Duodenal mucosa (tissue), 2 donors: ENCODE results near the gene GSTM2.
A peak's percentile ranks its signal among the peaks of the same experiment; 100 is the strongest.

ENCODE experiments used
- H3K27ac ChIP-seq: one replicate; pipeline ENCODE4 v1.7.0; 2013; ENCODE audit warnings: low read depth, low read length
- H3K27me3 ChIP-seq, 2 donors: one replicate each; pipeline ENCODE4 v1.7.0; 2013; ENCODE audit warnings: low read length in 2 of 2, control low read depth in 1 of 2; ENCODE audit not compliant: insufficient read depth in 2 of 2, control insufficient read depth in 1 of 2
- H3K36me3 ChIP-seq, 2 donors: one replicate each; pipeline ENCODE4 v1.7.0; 2013; ENCODE audit warnings: low read length in 2 of 2, control low read depth in 1 of 2; ENCODE audit not compliant: insufficient read depth in 2 of 2, control insufficient read depth in 1 of 2
- H3K4me1 ChIP-seq, 2 donors: one replicate each; pipeline ENCODE4 v1.7.0; 2013; ENCODE audit warnings: low read length in 2 of 2, control low read depth in 1 of 2; ENCODE audit not compliant: insufficient read depth in 2 of 2, control insufficient read depth in 1 of 2
- H3K4me3 ChIP-seq, 2 donors: one replicate each; pipeline ENCODE4 v1.7.0; 2013; ENCODE audit warnings: low read length in 2 of 2, low read depth in 1 of 2
- H3K9ac ChIP-seq, 2 donors: one replicate each; pipeline ENCODE4 v1.7.0; 2013; ENCODE audit warnings: low read length in 2 of 2, low read depth in 1 of 2
- H3K9me3 ChIP-seq, 2 donors: one replicate each; pipeline ENCODE4 v1.7.0; 2013; ENCODE audit warnings: low read length in 2 of 2, control low read depth in 1 of 2; ENCODE audit not compliant: control insufficient read depth in 1 of 2

Gene GSTM2

GRCh38 chr1:109623601-109624161 is 44.2 kb upstream of the GSTM2 start:
- Histone ChIP-seq H3K27me3 (no peaks in the 10 kb centered on the region), H3K4me1 (peaks cover 37 to 44% of the 10 kb centered on the region in 2 donors), H3K9ac (peak overlapping the region in 1 of 2 donors; percentile 20), H3K4me3 (no peak overlapping the region), H3K36me3 (peaks cover 18 to 35% of the 10 kb centered on the region in 2 donors), H3K27ac (no peak overlapping the region), H3K9me3 (no peaks in the 10 kb centered on the region)

DNA sequence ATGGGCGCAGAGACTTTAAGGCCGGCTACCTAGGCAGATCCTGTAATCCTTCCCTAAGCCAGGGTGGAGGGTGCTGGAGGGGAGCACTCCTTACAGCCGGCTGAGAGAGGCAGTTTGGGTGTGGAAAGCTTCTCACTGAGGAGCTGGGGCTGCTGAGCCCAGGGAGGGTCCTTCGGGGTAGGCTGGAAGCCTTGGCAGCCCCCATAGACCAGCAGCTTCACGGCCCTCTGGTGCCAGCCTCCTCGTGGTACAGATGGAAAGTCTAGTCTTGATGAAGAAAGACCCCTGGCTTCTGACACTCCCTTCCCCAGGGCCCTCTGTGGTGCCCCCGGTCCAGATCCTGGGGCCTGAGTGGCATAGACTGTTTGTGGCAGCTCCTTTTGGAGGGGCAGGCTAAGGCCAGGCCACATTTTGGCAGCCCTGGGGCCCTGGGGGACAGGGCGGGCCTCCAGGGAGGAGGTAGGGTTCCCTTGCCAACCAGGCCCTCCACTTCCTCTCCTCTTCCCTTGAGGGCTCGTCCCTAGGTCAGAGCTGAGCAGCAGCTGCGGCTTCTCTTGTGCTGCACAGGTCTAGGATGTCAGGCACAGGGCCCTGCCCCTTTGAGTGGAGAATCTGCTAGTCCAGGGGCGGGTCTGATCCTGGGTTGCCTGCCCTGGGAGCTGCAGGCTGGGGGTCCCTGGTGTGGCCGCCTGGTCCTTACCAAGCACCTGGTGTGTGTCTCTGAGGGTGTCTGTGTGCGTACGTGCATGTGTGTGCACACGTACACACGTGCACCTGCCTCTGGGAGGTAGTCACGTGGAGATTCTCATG is 43.5 kb upstream of the GSTM2 start:
- H3K9ac ChIP-seq: no peak overlapping the region
- H3K4me3 ChIP-seq: no peak overlapping the region
- peaks cover 30 to 39% of the 10 kb centered on the region in 2 donors for H3K4me1 ChIP-seq

DNA sequence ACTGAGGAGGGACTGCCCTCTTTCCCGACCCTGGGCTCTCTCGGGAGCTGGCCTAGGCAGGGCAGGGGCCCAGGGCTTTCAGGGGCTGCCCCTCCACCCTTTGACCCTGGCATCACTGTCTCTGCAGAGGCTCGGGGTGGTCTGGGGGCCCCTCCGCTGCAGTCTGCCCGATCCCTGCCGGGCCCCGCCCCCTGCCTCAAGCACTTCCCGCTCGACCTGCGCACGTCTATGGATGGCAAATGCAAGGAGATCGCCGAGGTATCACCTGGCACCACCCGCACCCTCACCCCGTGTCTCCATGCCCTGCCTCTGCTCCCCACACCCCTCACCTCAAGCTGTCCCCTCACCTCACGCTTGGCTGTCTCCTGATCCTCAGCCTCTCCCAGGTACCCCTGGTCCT is 42.7 kb upstream of the GSTM2 start:
- Histone ChIP-seq H3K9me3 (no peaks in the 10 kb centered on the region), H3K9ac (no peak overlapping the region), H3K27me3 (no peaks in the 10 kb centered on the region), H3K36me3 (peaks cover 24 to 50% of the 10 kb centered on the region in 2 donors), H3K27ac (no peak overlapping the region), H3K4me3 (no peak overlapping the region), H3K4me1 (peaks cover 28 to 37% of the 10 kb centered on the region in 2 donors)

More for the DNA sequence above, 43.5 kb upstream of the GSTM2 start:
- Histone ChIP-seq H3K27ac (no peak overlapping the region), H3K36me3 (peaks cover 19 to 42% of the 10 kb centered on the region in 2 donors), H3K27me3 (no peaks in the 10 kb centered on the region), H3K9me3 (no peaks in the 10 kb centered on the region)

GRCh38 chr1:109625601-109626560 is 42.0 kb upstream of the GSTM2 start:
- Histone ChIP-seq H3K36me3 (peaks cover 27 to 55% of the 10 kb centered on the region in 2 donors), H3K27me3 (no peaks in the 10 kb centered on the region), H3K9me3 (no peaks in the 10 kb centered on the region), H3K4me3 (no peak overlapping the region), H3K27ac (no peak overlapping the region), H3K9ac (no peak overlapping the region), H3K4me1 (peaks cover 28 to 37% of the 10 kb centered on the region in 2 donors)

GRCh38 chr1:109626682-109627408 is 41.0 kb upstream of the GSTM2 start:
- H3K27ac ChIP-seq: no peak overlapping the region
- peaks cover 37 to 64% of the 10 kb centered on the region in 2 donors for H3K36me3 ChIP-seq
- no peak overlapping the region for H3K4me3 ChIP-seq

GRCh38 chr1:109627692-109628399 is 40.0 kb upstream of the GSTM2 start:
- no peak overlapping the region for H3K9ac ChIP-seq
- H3K36me3 ChIP-seq: peaks cover 40 to 67% of the 10 kb centered on the region in 2 donors
- H3K27ac ChIP-seq: no peak overlapping the region
- H3K27me3 ChIP-seq: no peaks in the 10 kb centered on the region
- H3K9me3 ChIP-seq: no peaks in the 10 kb centered on the region
- no peak overlapping the region for H3K4me3 ChIP-seq
- H3K4me1 ChIP-seq: peaks cover 22 to 26% of the 10 kb centered on the region in 2 donors

More at GRCh38 chr1:109626682-109627408, 41.0 kb upstream of the GSTM2 start:
- Histone ChIP-seq H3K27me3 (no peaks in the 10 kb centered on the region), H3K9ac (no peak overlapping the region), H3K9me3 (no peaks in the 10 kb centered on the region), H3K4me1 (peaks cover 23 to 27% of the 10 kb centered on the region in 2 donors)

DNA sequence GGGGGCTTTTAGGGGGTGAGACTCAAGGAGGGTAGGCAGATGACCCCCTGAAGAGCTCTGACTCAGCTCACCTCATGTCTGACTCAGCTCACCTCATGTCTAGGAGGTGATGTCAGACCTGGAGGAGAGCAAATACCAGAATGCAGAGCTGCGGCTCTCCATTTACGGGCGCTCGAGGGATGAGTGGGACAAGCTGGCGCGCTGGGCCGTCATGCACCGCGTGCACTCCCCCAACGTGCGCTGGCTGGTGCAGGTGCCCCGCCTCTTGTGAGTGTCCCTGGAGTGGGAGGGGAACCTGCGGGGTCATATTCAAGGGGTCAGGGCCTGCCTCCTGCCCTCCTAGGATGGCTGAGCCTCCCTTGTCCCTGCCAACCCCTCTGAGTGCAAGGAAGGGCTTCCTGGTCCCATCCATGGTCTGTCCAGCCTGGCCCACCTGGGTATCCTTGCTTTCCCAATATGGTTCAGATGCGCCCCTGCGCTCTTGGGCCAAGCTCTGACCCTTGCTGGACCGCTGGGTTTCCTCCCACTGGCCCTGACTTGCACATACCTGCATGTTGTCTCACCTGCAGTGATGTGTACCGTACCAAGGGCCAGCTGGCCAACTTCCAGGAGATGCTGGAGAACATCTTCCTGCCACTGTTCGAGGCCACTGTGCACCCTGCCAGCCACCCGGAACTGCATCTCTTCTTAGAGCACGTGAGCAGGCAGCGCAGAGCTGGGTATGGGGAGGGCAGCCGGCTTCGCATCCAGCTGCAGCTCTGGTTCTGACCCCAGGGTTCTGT is 39.1 kb upstream of the GSTM2 start:
- Histone ChIP-seq H3K4me3 (no peak overlapping the region), H3K27ac (no peak overlapping the region), H3K36me3 (peaks cover 40 to 67% of the 10 kb centered on the region in 2 donors), H3K4me1 (peaks cover 20% of the 10 kb centered on the region in 2 donors), H3K9ac (no peak overlapping the region), H3K27me3 (no peaks in the 10 kb centered on the region), H3K9me3 (no peaks in the 10 kb centered on the region)

- H3K9ac ChIP-seq: no peak overlapping the region
- peaks cover 16 to 20% of the 10 kb centered on the region in 2 donors for H3K4me1 ChIP-seq
- H3K36me3 ChIP-seq: peaks cover 40 to 67% of the 10 kb centered on the region in 2 donors
- H3K4me3 ChIP-seq: no peak overlapping the region
- H3K27me3 ChIP-seq: no peaks in the 10 kb centered on the region
- no peaks in the 10 kb centered on the region for H3K9me3 ChIP-seq
- no peak overlapping the region for H3K27ac ChIP-seq
These were observed 38.4 kb upstream of the GSTM2 start for GRCh38 chr1:109629372-109630030.
